ENCODE results near the gene SOCS3. TPM values are rescaled to one million over a fixed set of nuclear protein-coding genes. Genes with fewer than 3 reads are reported as not detected.

The SOCS3 gene
- total RNA-seq, 1 experiment from 2014 or later: 103 TPM

GRCh38 chr17:78399028-78399692 lies 39.3 kb upstream of the SOCS3 start:
- Histone ChIP-seq H3K9me3 (ENCODE audit: low read length) (no peaks in the 10 kb centered on the region), H2AFZ (ENCODE audit: low read length) (no peak overlapping the region), H3K27me3 (ENCODE audit: low read length) (no peaks in the 10 kb centered on the region), H3K9me2 (replicated peaks; ENCODE audit: low read length) (no peaks in the 10 kb centered on the region), H3K36me3 (ENCODE audit: low read depth, low read length) (peaks cover 83% of the 10 kb centered on the region), H3K4me2 (ENCODE audit: low read length) (no peak overlapping the region), H3K79me2 (ENCODE audit: low read length) (peaks cover 44% of the 10 kb centered on the region), H3K27ac (ENCODE audit: low read length) (no peak overlapping the region), H3K9ac (ENCODE audit: low read length) (no peak overlapping the region), H3F3A (ENCODE audit: low read length, unreplicated experiment) (no peaks in the 10 kb centered on the region), H4K20me1 (ENCODE audit: low read length) (peaks cover 33% of the 10 kb centered on the region; the same call in 1 of the 2 replicates), H3K4me1 (ENCODE audit: insufficient read depth, low read length) (peaks cover 25% of the 10 kb centered on the region), H3K4me3 (ENCODE audit: low read length) (no peak overlapping the region)
- ChIA-PET POLR2A (ENCODE audit: unreplicated experiment) (no interaction called here), CTCF (no interaction called here)
- intact Hi-C loops (cut with micrococcal nuclease): no loop called here
- no TSS peak for BruUV-seq (replicated peaks)
- no peak for ATAC-seq
- DNase-seq: no peak
- no peak for TF ChIP-seq EZH2 (IDR thresholded peaks at IDR 0.05; ENCODE audit: low read length, unreplicated experiment)
- no peak for TF ChIP-seq CTCF (conservative IDR thresholded peaks at IDR 0.05; ENCODE audit: low read depth, low read length)
- TF ChIP-seq EZH2phosphoT487 (IDR thresholded peaks at IDR 0.05; ENCODE audit: borderline replicate concordance, low read length): no peak

DNA sequence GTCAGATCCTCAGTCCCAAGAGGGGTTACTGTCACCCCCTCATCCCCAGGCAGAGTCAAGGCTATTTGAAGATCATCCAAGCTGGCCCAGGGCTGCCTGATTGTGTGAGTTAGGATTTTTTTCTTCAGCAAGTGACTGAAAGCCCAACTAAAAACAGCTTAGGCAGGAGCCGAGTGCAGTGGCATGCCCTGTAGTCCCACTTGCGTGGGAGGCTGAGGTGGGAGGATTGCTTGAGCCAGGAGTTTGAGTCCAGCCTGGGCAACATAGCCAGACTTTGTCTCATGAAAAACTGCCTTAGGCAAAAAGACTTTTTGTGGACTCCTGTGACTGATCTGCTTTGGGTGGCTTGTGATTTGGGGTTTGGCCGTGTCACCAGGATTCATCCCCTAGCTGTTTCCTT lies 38.5 kb upstream of the SOCS3 start:
- BruUV-seq (replicated peaks): no TSS peak
- intact Hi-C loops (cut with micrococcal nuclease): no loop called here
- no peak for TF ChIP-seq EZH2phosphoT487 (IDR thresholded peaks at IDR 0.05; ENCODE audit: borderline replicate concordance, low read length)
- no peak for TF ChIP-seq EZH2 (IDR thresholded peaks at IDR 0.05; ENCODE audit: low read length, unreplicated experiment)
- no peak for TF ChIP-seq CTCF (conservative IDR thresholded peaks at IDR 0.05; ENCODE audit: low read depth, low read length)
- H3K4me2 ChIP-seq (ENCODE audit: low read length): no peak overlapping the region
- H3K36me3 ChIP-seq (ENCODE audit: low read depth, low read length): peaks cover 79% of the 10 kb centered on the region
- peaks cover 45% of the 10 kb centered on the region for H3K79me2 ChIP-seq (ENCODE audit: low read length)
- no peaks in the 10 kb centered on the region for H3K9me3 ChIP-seq (ENCODE audit: low read length)
- ChIA-PET POLR2A (ENCODE audit: unreplicated experiment) (no interaction called here), CTCF (no interaction called here)
- H2AFZ ChIP-seq (ENCODE audit: low read length): no peak overlapping the region
- H4K20me1 ChIP-seq (ENCODE audit: low read length): peaks cover 33% of the 10 kb centered on the region; the same call in 1 of the 2 replicates
- H3K27me3 ChIP-seq (ENCODE audit: low read length): no peaks in the 10 kb centered on the region
- no peaks in the 10 kb centered on the region for H3K9me2 ChIP-seq (replicated peaks; ENCODE audit: low read length)
- DNase-seq (no peak), ATAC-seq (no peak)
- H3K27ac ChIP-seq (ENCODE audit: low read length): no peak overlapping the region
- no peak overlapping the region for H3K4me3 ChIP-seq (ENCODE audit: low read length)
- H3F3A ChIP-seq (ENCODE audit: low read length, unreplicated experiment): no peaks in the 10 kb centered on the region
- H3K9ac ChIP-seq (ENCODE audit: low read length): no peak overlapping the region
- H3K4me1 ChIP-seq (ENCODE audit: insufficient read depth, low read length): peaks cover 25% of the 10 kb centered on the region

DNA sequence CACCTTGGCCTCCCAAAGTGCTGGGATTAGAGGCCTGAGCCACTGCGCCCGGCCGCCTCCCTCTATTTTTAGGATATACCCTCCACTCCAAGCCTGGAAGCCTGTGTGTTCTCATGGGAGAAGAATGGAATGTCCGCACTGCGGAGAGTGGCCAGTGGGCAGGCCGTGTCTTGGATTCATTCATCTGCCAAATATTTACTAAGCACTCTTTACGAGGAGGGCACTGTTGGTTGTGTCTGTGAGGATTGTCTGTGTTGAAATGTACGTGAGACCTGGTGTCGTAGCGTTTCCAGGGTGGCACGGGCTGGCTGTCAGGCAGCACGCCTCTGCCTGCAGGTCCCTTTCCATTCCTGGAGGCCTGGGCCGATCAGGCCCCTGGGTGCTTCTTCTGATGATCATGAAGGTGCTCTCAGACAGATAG lies 37.8 kb upstream of the SOCS3 start:
- CTCF ChIA-PET: no interaction called here
- no TSS peak for BruUV-seq (replicated peaks)

More for the DNA sequence above, 37.8 kb upstream of the SOCS3 start:
- Histone ChIP-seq H3K4me2 (ENCODE audit: low read length) (no peak overlapping the region), H3K4me1 (ENCODE audit: insufficient read depth, low read length) (peaks cover 25% of the 10 kb centered on the region), H3K4me3 (ENCODE audit: low read length) (no peak overlapping the region), H4K20me1 (ENCODE audit: low read length) (peaks cover 33% of the 10 kb centered on the region; the same call in 1 of the 2 replicates), H3F3A (ENCODE audit: low read length, unreplicated experiment) (no peaks in the 10 kb centered on the region), H3K9me2 (replicated peaks; ENCODE audit: low read length) (no peaks in the 10 kb centered on the region), H3K9ac (ENCODE audit: low read length) (no peak overlapping the region), H3K27me3 (ENCODE audit: low read length) (no peaks in the 10 kb centered on the region), H3K36me3 (ENCODE audit: low read depth, low read length) (peaks cover 77% of the 10 kb centered on the region), H3K79me2 (ENCODE audit: low read length) (peaks cover 50% of the 10 kb centered on the region), H2AFZ (ENCODE audit: low read length) (no peak overlapping the region), H3K9me3 (ENCODE audit: low read length) (no peaks in the 10 kb centered on the region), H3K27ac (ENCODE audit: low read length) (no peak overlapping the region)
- no peak for DNase-seq
- intact Hi-C loops (cut with micrococcal nuclease): no loop called here
- POLR2A ChIA-PET (ENCODE audit: unreplicated experiment): no interaction called here
- no peak for TF ChIP-seq CTCF (conservative IDR thresholded peaks at IDR 0.05; ENCODE audit: low read depth, low read length)
- TF ChIP-seq EZH2 (IDR thresholded peaks at IDR 0.05; ENCODE audit: low read length, unreplicated experiment): no peak
- TF ChIP-seq EZH2phosphoT487 (IDR thresholded peaks at IDR 0.05; ENCODE audit: borderline replicate concordance, low read length): no peak
- ATAC-seq: no peak

Data from PC-3 (cell line).